ENCODE data around the gene NFIL3.

NFIL3 gene

GRCh38 chr9:91433180-91433579 lies 9.5 kb upstream of the NFIL3 start:
- Histone ChIP-seq H3K4me1 (ENCODE audit: control insufficient read depth, insufficient read depth, low read length, poor library complexity, severe bottlenecking) (no peaks in the 10 kb centered on the region), H3K27ac (ENCODE audit: insufficient read depth, low read length, poor library complexity, severe bottlenecking) (no peak overlapping the region), H3K27me3 (replicated peaks; ENCODE audit: control insufficient read depth, insufficient read depth, low read length, poor library complexity, severe bottlenecking) (no peaks in the 10 kb centered on the region), H3K4me3 (ENCODE audit: insufficient read depth, low read depth, low read length, poor library complexity, severe bottlenecking) (no peak overlapping the region), H3K9me3 (ENCODE audit: control insufficient read depth, low read length) (no peaks in the 10 kb centered on the region), H3K36me3 (ENCODE audit: control insufficient read depth, insufficient read depth, low read length) (no peaks in the 10 kb centered on the region)
- DNase-seq, result no peak

GRCh38 chr9:91431485-91431884 lies 7.9 kb upstream of the NFIL3 start:
- Histone ChIP-seq H3K4me1 (ENCODE audit: control insufficient read depth, insufficient read depth, low read length, poor library complexity, severe bottlenecking) (no peaks in the 10 kb centered on the region), H3K9me3 (ENCODE audit: control insufficient read depth, low read length) (no peaks in the 10 kb centered on the region), H3K4me3 (ENCODE audit: insufficient read depth, low read depth, low read length, poor library complexity, severe bottlenecking) (no peak overlapping the region), H3K27ac (ENCODE audit: insufficient read depth, low read length, poor library complexity, severe bottlenecking) (no peak overlapping the region), H3K27me3 (replicated peaks; ENCODE audit: control insufficient read depth, insufficient read depth, low read length, poor library complexity, severe bottlenecking) (no peaks in the 10 kb centered on the region), H3K36me3 (ENCODE audit: control insufficient read depth, insufficient read depth, low read length) (no peaks in the 10 kb centered on the region)
- DNase-seq, result no peak

GRCh38 chr9:91429501-91429900 lies 5.9 kb upstream of the NFIL3 start:
- H3K27ac ChIP-seq (ENCODE audit: insufficient read depth, low read length, poor library complexity, severe bottlenecking), result no peak overlapping the region

GRCh38 chr9:91428927-91429351 lies 5.3 kb upstream of the NFIL3 start:
- H3K36me3 ChIP-seq (ENCODE audit: control insufficient read depth, insufficient read depth, low read length), result no peaks in the 10 kb centered on the region
- peaks cover 6% of the 10 kb centered on the region for H3K4me1 ChIP-seq (ENCODE audit: control insufficient read depth, insufficient read depth, low read length, poor library complexity, severe bottlenecking)
- no peaks in the 10 kb centered on the region for H3K27me3 ChIP-seq (replicated peaks; ENCODE audit: control insufficient read depth, insufficient read depth, low read length, poor library complexity, severe bottlenecking)
- H3K4me3 ChIP-seq (ENCODE audit: insufficient read depth, low read depth, low read length, poor library complexity, severe bottlenecking), result no peak overlapping the region
- no peak for DNase-seq
- H3K9me3 ChIP-seq (ENCODE audit: control insufficient read depth, low read length), result no peaks in the 10 kb centered on the region
- H3K27ac ChIP-seq (ENCODE audit: insufficient read depth, low read length, poor library complexity, severe bottlenecking), result no peak overlapping the region

More at GRCh38 chr9:91429501-91429900, 5.9 kb upstream of the NFIL3 start:
- H3K9me3 ChIP-seq (ENCODE audit: control insufficient read depth, low read length), result no peaks in the 10 kb centered on the region
- H3K27me3 ChIP-seq (replicated peaks; ENCODE audit: control insufficient read depth, insufficient read depth, low read length, poor library complexity, severe bottlenecking), result no peaks in the 10 kb centered on the region
- H3K36me3 ChIP-seq (ENCODE audit: control insufficient read depth, insufficient read depth, low read length), result no peaks in the 10 kb centered on the region
- DNase-seq, result no peak
- H3K4me1 ChIP-seq (ENCODE audit: control insufficient read depth, insufficient read depth, low read length, poor library complexity, severe bottlenecking), result peaks cover 6% of the 10 kb centered on the region
- no peak overlapping the region for H3K4me3 ChIP-seq (ENCODE audit: insufficient read depth, low read depth, low read length, poor library complexity, severe bottlenecking)

- no peak for DNase-seq
- H3K9me3 ChIP-seq (ENCODE audit: control insufficient read depth, low read length), result no peaks in the 10 kb centered on the region
- no peaks in the 10 kb centered on the region for H3K36me3 ChIP-seq (ENCODE audit: control insufficient read depth, insufficient read depth, low read length)
- no peaks in the 10 kb centered on the region for H3K27me3 ChIP-seq (replicated peaks; ENCODE audit: control insufficient read depth, insufficient read depth, low read length, poor library complexity, severe bottlenecking)
- no peak overlapping the region for H3K4me3 ChIP-seq (ENCODE audit: insufficient read depth, low read depth, low read length, poor library complexity, severe bottlenecking)
- H3K4me1 ChIP-seq (ENCODE audit: control insufficient read depth, insufficient read depth, low read length, poor library complexity, severe bottlenecking), result peaks cover 6% of the 10 kb centered on the region
- no peak overlapping the region for H3K27ac ChIP-seq (ENCODE audit: insufficient read depth, low read length, poor library complexity, severe bottlenecking)
These were observed 4.8 kb upstream of the NFIL3 start for GRCh38 chr9:91428436-91428835.

GRCh38 chr9:91427873-91428272 lies 4.2 kb upstream of the NFIL3 start:
- Histone ChIP-seq H3K27me3 (replicated peaks; ENCODE audit: control insufficient read depth, insufficient read depth, low read length, poor library complexity, severe bottlenecking) (no peaks in the 10 kb centered on the region), H3K27ac (ENCODE audit: insufficient read depth, low read length, poor library complexity, severe bottlenecking) (no peak overlapping the region), H3K4me3 (ENCODE audit: insufficient read depth, low read depth, low read length, poor library complexity, severe bottlenecking) (no peak overlapping the region), H3K4me1 (ENCODE audit: control insufficient read depth, insufficient read depth, low read length, poor library complexity, severe bottlenecking) (peaks cover 9% of the 10 kb centered on the region), H3K9me3 (ENCODE audit: control insufficient read depth, low read length) (no peaks in the 10 kb centered on the region), H3K36me3 (ENCODE audit: control insufficient read depth, insufficient read depth, low read length) (no peaks in the 10 kb centered on the region)
- DNase-seq, result no peak

GRCh38 chr9:91426123-91426745 lies 2.6 kb upstream of the NFIL3 start:
- Histone ChIP-seq H3K27ac (ENCODE audit: insufficient read depth, low read length, poor library complexity, severe bottlenecking) (no peak overlapping the region), H3K4me1 (ENCODE audit: control insufficient read depth, insufficient read depth, low read length, poor library complexity, severe bottlenecking) (peaks cover 26% of the 10 kb centered on the region), H3K36me3 (ENCODE audit: control insufficient read depth, insufficient read depth, low read length) (no peaks in the 10 kb centered on the region), H3K27me3 (replicated peaks; ENCODE audit: control insufficient read depth, insufficient read depth, low read length, poor library complexity, severe bottlenecking) (peaks cover 12% of the 10 kb centered on the region), H3K9me3 (ENCODE audit: control insufficient read depth, low read length) (no peaks in the 10 kb centered on the region), H3K4me3 (ENCODE audit: insufficient read depth, low read depth, low read length, poor library complexity, severe bottlenecking) (no peak overlapping the region)
- no peak for DNase-seq

- Histone ChIP-seq H3K4me1 (ENCODE audit: control insufficient read depth, insufficient read depth, low read length, poor library complexity, severe bottlenecking) (peaks cover 30% of the 10 kb centered on the region), H3K27ac (ENCODE audit: insufficient read depth, low read length, poor library complexity, severe bottlenecking) (no peak overlapping the region), H3K4me3 (ENCODE audit: insufficient read depth, low read depth, low read length, poor library complexity, severe bottlenecking) (peak overlapping the region; percentile 76), H3K36me3 (ENCODE audit: control insufficient read depth, insufficient read depth, low read length) (no peaks in the 10 kb centered on the region), H3K9me3 (ENCODE audit: control insufficient read depth, low read length) (no peaks in the 10 kb centered on the region), H3K27me3 (replicated peaks; ENCODE audit: control insufficient read depth, insufficient read depth, low read length, poor library complexity, severe bottlenecking) (peaks cover 21% of the 10 kb centered on the region)
- DNase-seq, result no peak
These were observed 1.6 kb upstream of the NFIL3 start for GRCh38 chr9:91425271-91425670.

- Histone ChIP-seq H3K27me3 (replicated peaks; ENCODE audit: control insufficient read depth, insufficient read depth, low read length, poor library complexity, severe bottlenecking) (peaks cover 28% of the 10 kb centered on the region), H3K9me3 (ENCODE audit: control insufficient read depth, low read length) (no peaks in the 10 kb centered on the region), H3K4me3 (ENCODE audit: insufficient read depth, low read depth, low read length, poor library complexity, severe bottlenecking) (peak overlapping the region; percentile 76), H3K27ac (ENCODE audit: insufficient read depth, low read length, poor library complexity, severe bottlenecking) (no peak overlapping the region), H3K36me3 (ENCODE audit: control insufficient read depth, insufficient read depth, low read length) (no peaks in the 10 kb centered on the region), H3K4me1 (ENCODE audit: control insufficient read depth, insufficient read depth, low read length, poor library complexity, severe bottlenecking) (peaks cover 30% of the 10 kb centered on the region)
- DNase-seq, result peak; percentile 15 to 55 (median 54)
These were observed 958 bp upstream of the NFIL3 start for GRCh38 chr9:91424403-91425176.
